GM12801 (cell line): ENCODE results near the gene APP.
A peak's percentile ranks its signal among the peaks of the same experiment; 100 is the strongest.

Source experiments
- TF ChIP-seq, protein P1 (sequence below): IDR thresholded peaks from one replicate; pipeline ENCODE4 v1.5.1; 2011; ENCODE audit warnings: control low read depth; ENCODE audit not compliant: insufficient read length; ENCODE audit errors: extremely low read depth

Gene APP

GRCh38 chr21:25870084-25870483 is 300.5 kb downstream of the APP start:
- TF ChIP-seq, protein P1, sequence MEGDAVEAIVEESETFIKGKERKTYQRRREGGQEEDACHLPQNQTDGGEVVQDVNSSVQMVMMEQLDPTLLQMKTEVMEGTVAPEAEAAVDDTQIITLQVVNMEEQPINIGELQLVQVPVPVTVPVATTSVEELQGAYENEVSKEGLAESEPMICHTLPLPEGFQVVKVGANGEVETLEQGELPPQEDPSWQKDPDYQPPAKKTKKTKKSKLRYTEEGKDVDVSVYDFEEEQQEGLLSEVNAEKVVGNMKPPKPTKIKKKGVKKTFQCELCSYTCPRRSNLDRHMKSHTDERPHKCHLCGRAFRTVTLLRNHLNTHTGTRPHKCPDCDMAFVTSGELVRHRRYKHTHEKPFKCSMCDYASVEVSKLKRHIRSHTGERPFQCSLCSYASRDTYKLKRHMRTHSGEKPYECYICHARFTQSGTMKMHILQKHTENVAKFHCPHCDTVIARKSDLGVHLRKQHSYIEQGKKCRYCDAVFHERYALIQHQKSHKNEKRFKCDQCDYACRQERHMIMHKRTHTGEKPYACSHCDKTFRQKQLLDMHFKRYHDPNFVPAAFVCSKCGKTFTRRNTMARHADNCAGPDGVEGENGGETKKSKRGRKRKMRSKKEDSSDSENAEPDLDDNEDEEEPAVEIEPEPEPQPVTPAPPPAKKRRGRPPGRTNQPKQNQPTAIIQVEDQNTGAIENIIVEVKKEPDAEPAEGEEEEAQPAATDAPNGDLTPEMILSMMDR, result no peak

DNA sequence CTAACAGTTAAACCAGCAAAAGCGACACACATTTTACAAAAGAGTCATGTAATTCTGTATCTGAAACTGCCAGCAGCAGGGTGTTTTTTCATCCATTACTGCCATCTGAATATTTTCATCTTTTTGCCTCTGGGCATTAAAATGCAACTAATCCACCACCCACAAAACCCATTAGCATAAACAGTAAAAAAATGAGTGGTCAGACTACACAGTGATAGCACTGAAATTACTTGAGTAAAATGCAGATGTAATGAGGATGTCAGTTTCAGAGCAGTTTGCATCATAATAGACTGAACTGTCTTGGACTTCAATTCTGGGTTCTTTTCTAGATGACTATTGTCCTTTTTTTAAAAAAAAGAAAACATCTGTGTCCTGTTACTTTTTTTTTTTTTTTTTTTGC is 303.5 kb downstream of the APP start:
- TF ChIP-seq, protein P1, result no peak

DNA sequence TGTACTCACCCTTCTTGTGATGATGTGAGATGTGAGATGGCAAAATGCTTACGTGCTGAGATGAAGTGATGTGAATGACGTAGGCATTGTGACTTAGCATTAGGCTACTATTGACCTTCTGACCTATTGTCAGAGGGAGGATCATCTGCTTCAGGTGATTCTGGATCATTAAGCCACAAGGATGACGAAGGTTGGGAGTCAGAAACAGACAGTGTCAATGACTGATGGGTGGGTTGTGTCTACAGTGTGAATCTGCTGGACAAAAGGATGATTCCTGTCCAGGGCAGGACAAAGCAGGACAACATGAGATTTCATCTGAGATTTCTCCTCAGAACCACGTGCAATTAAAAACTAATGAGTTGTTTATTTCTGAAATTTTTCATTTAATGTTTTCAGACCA is 306.8 kb downstream of the APP start:
- TF ChIP-seq, protein P1, result no peak

DNA sequence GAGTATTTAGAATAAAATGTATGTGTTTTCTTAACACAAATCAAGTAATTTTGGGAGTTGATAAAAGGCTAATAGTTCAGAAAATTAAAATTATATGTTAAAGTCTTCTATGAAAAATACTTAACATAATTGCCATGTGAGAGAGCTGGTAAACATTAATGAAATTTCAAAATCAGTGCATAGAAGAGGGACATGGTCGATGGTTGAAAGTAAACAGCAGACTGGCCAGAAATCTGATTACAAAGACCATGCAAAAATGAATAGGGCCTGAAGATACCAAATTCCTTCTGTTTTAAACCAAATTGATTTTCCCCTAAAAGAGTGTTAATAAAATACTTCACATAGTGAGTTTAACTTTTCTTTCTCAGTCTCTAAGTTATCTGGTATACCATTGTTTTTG is 307.5 kb downstream of the APP start:
- TF ChIP-seq, protein P1, result no peak

DNA sequence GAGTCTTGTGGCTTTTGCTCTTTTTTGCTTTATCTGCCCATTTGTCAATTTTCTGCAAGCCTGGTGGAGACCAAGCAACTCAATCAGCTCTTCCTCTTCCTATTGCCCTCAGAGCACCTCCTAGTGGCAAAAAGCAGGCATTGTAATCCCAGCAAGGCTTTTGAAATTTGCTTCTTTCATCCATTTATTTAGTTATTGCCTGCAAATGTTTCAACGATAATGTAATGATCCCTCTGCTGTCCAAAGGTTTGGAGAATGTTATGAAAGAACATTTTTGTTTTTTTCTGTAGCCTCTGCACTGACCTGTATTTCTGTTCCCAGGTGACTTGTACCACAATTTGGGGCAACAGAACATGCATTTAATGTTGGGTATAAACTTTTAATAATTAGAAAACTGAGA is 308.0 kb downstream of the APP start:
- TF ChIP-seq, protein P1, result peak; percentile 50

GRCh38 chr21:25862112-25862511 is 308.5 kb downstream of the APP start:
- TF ChIP-seq, protein P1, result no peak

- TF ChIP-seq, protein P1, result no peak
These were observed 311.2 kb downstream of the APP start for GRCh38 chr21:25859235-25859929.

- TF ChIP-seq, protein P1, result no peak
These were observed 312.2 kb downstream of the APP start for GRCh38 chr21:25858325-25858724.
